Stimulated activated CD4-positive, alpha-beta T cell treated with anti-CD3 and anti-CD28 coated beads, Interleukin-15, amount 100 ng/mL, for 1 hour (primary cell): ENCODE data around the gene SELENOM.
"Not testable (repeated sequence)": the region's sequence is repeated elsewhere in the genome, so short reads cannot be mapped to it uniquely, and the experiment has no call there.

Source experiments
- DNase-seq, 2 donors: peaks; one replicate each; pipeline ENCODE4 v3.0.0-alpha.2; 2020; ENCODE audit warnings: low read depth in 1 of 2, low spot score in 1 of 2

The SELENOM gene

DNA sequence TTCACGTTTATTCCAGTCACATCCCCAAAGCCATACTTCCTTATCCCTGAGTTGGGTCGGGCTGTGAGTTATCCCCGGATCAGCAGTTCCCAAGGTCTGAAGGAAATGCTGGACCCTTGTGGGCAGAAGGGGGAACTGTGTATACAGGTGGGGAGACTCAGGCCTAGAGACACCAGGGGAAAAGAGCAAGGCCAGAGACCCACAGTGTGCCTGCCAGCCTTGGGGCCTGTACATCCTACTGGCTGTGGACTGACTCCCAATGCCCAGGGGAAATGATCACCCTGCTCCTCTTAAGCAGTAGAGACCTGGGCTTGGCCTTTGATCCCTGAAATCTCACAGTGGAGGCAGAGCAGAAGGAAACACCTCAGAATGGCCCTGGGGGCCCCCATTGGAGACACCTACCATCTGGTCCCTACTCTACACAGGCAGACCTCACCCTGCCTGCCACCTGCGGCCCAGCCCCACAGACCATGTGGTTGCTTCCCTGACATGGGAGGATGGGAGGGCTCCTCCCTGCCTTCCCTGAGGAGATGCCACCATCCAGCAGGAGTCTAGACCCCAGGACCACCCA, 1.3 kb downstream of the SELENOM start:
- no peak for DNase-seq

DNA sequence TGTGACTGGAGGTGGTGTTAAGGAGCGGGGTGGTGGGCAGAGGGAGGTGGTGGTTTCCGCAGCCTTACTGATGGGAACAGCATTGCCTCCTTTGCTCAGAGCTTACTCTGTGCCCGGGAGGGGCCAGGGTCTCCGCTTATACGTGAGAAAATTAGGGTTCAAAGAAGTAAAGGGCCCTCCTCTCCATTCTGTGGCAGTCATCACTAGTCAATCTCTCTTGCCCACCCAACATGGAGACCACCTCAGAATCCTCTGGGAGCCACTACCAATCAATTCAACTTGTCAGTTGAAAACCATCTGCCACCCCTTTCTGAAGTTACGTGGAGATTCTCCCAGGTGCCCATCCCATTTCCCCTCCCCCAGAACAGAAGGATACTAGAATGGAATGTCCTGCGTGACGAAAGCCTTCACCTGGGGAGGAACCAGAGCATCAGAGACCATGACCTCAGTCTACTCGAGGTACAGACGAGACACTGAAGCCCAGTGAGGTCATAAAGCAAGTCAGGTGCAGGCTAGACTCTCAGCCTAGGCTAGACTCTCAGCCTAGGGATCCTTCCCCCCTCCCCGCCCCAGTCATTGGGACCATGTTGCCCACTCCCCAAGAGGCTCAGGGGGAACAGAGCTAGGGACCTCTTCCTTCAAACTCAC, 2.0 kb downstream of the SELENOM start:
- no peak for DNase-seq

DNA sequence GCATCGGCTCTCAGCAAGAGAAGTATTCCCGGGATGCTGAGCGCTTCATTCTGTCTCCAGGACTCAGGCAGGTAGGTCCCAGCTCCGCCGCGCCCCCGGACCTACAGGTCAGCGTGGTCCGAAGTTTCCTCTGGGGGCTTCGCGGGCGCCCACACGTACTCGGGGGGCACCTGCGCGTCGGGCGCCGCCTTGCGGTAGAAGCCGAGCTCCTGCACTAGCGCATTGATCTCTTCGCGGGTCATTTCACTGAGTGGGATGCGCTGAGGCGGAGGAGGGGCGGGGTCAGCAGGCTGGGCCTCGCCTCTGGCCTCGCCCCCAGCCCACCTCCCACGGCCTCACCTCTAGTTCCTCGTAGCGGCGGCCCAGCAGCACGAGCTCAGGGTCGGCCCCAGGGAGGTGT, 2.5 kb downstream of the SELENOM start:
- DNase-seq: no peak

DNA sequence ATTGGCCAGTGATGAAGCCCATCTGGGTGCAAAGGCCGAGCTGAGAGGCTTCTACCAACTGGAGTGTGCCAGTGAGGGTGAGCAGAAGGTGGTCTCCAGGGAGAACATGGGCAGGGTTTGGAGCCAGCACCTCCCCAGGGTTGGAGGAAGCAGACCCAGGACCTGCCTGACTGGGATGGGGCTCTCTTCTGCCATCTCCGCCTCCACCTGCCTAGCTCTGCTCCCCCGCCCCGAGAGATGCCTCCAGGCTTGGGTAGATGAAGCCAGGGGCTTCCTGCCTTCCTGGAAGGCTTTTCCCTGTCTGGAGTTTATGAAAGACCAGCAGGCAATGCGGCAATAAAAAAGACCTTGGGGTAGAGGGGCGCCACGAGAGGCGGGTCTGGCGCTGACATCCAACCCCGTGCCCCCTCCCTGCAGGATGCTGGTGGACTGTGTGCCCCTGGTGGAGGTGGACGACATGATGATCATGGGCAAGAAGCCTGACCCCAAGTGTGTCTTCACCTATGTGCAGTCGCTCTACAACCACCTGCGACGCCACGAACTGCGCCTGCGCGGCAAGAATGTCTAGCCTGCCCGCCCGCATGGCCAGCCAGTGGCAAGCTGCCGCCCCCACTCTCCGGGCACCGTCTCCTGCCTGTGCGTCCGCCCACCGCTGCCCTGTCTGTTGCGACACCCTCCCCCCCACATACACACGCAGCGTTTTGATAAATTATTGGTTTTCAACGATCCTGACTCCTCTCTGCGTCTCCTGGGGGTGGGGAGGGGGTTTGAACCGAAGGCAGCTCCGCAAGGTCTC, 3.3 kb downstream of the SELENOM start:
- DNase-seq: no peak

DNA sequence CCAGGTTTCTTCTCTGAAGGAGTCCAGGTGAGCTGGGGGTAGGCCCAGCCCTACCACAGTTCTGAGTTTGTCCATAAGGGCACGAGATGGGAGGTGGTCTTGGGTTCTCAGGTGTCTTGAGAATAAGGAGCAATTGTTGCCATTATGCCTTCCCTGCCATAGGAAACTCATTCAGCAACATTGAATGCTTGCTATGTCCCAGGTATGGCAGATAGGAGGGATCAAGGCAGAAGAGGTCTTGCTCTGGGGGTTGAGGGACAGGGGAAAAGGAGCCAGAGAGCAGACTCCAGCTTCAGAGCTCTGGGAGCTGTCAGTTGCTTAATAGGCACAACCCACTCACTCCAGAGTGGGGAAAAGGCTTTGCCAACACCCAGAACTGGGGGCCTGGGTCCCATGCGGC, 4.3 kb downstream of the SELENOM start:
- DNase-seq: no peak

DNA sequence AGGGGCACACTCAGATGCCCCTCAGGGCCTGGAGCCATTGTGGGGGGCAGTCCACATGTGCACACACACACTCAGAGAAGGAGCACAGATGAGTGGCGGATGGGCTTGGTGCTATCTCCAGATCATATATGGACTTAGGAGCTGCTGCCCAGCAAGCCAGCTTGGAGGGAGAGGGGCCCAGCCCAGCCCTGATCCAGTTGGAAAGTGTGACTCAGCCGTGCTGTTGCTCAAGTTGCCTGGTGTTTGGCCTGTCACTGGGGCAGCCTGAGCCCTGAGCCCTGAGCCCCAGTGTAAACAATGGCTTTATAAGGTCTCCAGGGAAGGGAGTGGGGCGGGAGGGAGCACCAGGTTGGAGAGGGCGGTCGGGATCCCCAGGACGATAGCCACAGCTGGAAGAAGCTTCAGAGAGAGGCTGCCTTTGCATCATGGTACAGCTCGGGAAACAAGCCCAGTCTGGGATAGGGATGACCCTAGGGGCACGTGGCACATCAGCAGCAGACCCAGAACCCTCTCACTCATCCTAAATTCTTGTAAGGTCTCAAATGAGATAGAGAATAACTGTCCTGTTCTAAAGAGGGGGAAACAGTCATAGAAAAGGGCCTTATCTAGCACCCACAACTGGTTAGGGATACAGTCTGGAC, 4.8 kb downstream of the SELENOM start:
- DNase-seq: no peak

DNA sequence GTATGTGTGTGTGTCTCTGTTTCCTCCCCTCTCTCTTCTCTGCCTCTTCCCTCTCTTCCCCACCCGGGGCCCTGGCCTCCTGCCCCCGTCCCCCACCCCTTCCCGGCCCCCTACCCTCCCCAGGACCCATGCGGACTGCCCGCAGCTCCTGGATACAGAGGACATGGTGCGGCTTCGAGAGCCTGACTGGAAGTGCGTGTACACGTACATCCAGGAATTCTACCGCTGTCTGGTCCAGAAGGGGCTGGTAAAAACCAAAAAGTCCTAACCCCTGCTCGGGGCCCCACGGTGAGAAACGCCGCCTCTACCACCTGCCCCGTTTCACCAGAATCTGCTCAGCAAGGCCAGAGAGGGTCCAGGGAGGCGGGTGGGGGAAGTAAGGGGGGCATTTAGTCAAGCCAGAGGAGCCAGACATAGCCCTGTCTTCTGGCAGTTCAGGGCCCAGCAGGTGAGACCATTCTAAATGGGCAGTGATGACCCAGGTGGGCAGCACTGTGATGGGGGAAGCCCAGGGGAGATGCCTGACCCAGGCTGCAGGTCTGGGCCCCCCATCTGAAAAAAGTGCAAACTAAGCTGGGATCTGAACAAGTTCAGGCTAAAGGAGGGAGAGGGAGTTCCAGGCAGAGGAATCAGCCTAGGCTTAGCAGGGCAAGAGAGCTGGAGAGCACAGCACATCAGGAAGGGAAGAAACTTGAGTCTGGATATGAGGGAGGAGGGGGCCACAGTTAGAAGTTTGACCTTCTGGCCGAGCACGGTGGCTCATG, 6.4 kb downstream of the SELENOM start:
- no peak for DNase-seq

DNA sequence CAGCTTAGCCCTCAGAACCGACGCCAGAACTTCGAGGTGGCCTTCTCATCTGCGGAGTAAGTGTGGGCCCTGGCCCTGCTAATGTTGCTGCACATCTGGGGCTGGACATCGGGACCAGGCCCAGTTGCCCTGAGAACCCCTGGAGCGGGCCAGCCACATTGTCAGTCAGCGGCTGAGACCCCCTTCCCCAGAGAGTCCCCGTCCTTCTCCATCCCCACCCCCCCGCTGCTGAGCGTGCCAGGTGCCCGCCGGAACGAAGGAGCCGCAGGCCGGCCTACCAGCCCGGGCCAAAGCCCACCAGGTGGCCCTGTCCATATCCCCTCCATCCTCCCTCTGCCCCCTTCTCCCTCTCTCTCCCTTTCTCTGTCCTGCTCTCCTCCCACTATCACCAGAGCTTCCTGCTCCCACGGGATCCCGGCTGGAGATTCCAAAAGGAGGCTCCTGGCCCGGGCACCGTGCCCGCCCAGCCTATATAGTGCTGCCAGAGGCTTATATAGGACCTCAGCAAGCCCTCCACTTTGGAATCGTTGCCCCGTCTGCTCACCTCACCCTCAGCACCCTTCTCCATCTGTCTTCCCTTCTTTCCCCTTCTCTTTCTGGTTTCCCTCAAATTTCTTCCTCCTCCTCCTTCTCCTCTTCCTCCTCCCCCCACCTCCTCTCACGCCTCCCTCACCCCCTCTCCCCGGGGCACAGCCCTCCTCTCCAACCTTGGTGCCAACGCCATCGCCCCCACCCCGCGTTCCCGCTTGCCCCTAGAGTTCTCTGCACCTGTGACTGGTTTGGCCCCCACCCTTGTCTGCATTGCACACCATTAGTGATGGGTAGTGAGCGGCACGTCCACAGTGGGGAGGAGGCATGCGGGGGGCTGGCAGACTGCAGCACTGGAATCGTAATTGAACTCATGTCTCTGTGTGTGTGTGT, 7.3 kb downstream of the SELENOM start:
- DNase-seq: no peak

DNA sequence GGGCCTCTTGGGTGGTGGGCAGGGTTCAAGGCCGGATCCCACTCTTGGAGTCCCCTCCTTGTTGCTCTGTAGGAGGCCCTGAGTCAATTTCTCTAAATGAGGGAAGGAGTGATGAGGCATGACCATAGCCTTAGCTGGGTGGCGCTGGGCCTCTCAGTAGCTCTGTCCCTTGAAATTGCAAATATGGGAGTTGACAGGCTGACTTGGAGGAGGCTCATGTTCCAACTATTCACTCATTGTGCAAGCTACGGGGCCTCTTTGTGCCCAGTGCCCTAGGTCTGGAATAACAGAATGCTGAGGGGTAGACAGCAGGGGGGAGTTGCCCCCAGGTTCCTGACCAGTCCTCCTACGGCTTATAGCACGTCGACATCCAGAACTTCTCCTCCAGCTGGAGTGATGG, 8.0 kb downstream of the SELENOM start:
- no peak for DNase-seq

DNA sequence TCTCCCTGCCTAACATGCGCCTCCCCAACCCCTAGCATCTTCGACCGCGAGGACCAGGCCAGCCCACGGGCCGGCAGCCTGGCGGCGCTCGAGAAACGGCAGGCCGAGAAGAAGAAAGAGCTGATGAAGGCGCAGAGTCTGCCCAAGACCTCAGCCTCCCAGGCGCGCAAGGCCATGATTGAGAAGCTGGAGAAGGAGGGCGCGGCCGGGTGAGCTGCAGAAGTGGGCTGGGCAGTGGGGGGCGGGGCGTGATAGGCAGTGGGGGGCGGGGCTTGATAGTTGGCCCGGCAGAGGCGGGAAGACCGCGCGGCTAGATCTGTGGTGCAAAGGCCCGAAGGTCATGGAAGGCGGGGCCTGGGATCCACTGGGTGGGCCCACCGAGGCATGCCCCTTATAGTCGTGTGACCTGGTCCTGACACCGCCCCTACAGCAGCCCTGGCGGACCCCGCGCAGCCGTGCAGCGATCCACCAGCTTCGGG, 8.7 kb downstream of the SELENOM start:
- no peak for DNase-seq

DNA sequence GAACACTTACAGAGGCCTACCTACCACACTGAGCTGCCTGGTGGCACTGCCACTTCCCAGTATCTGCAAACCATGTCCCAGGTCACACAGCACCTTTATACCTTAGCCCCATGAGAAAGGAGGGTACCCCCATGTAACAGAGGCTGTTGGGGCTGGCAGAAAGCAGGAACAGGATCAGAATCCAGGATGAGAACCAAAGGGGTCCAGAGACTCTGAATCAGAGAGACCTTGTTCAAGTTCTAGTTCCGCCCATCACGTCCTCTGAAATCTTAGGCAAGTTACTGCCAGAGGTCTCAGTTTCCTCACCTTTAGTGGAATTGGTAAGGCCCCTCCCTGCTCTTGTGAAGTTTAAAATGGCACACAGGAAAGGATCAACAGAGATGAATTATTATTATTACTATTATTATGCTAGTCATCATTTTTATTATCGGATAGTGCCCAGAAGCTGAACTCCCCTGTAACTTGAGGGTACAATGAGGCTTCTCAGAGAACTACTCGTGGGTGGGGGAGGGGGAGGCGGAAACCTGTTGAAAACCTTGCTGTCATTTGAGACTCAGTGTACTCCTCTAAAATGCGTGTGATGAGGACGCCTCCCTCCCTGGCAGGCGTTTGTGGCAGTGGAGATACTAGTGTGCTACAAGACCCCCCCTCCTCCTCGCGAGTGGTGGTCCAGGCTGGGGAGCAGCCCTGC, 9.3 kb downstream of the SELENOM start:
- DNase-seq: no peak

DNA sequence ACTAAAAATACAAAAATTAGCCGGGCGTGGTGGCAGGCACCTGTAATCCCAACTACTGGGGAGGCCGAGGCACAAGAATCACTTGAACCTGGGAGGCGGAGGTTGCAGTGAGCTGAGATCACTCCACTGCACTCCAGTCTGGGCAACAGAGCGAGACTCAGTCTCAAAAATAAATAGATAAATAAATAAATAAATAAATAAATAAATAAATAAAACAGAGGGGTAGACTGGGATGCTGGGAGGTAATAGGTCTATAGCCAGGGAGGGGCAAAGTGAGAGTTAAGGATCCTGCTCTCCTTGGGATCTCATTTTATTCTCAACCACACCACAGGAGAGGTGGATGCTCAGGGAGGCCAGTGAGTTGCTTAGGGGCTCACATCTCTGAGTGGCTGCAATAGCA, 9.8 kb downstream of the SELENOM start:
- DNase-seq: not testable (repeated sequence)

DNA sequence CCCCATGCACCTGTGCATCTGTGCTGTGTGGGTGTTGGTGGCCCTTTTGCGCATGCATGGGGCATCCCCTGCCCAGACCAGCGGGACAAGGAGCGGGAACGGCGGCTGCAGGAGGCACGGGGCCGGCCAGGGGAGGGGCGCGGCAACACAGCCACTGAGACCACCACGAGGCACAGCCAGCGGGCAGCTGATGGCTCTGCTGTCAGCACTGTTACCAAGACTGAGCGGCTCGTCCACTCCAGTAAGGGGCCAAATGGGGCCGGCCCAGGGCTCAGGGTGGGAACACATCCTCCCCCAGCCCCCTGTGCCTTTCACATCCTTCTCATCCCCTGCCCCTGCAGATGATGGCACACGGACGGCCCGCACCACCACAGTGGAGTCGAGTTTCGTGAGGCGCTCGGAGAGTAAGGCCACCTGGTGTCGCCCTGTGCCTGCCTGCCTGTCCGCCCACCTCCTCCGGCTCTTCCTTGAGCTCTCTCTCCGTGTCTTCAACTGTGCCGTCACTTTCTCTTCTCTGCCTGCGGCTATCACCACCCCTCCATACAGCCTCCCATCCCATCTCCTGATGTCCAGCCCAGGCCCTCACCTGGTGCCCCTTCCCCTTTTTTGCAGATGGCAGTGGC, 10.6 kb downstream of the SELENOM start:
- no peak for DNase-seq

DNA sequence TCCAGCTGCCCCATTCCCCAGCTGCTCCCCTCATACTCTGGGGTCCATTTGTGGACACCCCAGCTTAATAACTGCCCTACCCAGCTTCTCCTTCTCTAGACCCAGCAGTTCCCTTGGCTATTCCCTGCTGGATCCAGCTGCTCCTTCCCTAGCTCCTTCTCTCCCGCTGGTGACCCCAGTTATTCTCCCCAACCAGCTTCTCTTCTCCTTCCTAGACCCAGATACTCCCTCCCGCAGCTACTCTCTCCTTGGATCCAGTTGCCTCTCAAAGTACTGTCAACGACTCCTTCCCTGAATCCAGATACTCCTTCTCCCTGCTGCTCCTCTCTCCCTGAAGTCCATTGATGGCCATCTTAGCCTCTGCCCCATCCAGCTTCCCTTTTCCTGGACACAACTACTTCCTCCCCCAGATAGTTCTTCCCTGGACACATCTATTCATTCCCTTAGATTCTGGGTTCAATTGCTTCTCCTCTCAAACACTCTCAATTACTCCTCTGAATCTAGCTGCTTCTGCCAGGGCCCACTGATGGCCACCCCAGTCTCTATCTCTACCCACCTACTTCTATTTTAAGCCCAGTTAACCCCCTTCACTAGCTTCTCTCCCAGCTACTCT, 11.6 kb downstream of the SELENOM start:
- DNase-seq: no peak

DNA sequence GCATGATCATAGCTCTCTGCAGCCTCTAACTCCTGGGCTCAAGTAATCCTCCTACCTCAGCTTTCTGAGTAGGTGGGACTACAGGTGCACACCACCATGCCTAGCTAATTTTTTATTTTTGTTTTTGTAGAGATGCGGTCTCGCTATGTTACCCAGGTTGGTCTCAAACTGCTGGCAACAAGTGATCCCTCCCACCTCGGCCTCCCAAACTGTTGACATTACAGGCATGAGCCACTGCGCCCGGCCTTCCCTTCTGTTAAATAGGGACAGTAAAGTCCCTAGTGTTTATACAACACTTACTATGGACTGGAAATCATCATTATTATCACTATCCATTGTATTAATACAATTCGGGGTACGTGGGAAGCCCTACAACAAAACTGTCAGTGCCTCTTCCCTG, 12.6 kb downstream of the SELENOM start:
- no peak for DNase-seq

DNA sequence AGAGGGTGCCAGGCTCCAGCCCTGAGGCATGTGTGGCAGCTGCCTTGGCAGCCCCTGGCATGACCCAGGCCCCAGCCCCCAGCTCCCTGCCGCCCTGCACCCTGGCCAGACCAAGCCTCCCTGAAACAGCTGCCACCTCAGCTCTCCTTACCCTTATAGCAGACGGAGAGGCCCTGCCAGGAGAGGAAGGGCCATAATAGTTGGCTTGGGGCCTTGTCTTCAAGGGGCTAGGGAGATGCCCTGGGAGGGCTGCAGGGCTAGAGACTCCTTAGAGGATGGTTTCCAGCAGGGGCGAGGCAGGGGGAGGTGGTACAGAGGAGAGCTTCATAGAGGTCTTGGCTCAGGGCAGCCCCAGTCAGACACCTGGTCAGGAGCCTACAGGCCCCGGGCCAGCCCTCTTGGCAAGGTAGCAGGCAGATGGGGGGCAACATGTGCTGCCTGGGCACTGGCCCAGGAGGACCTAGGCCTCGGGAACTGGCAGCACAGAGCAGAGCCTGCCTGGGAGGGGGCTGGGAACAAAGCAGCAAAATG, 13.3 kb downstream of the SELENOM start:
- no peak for DNase-seq

DNA sequence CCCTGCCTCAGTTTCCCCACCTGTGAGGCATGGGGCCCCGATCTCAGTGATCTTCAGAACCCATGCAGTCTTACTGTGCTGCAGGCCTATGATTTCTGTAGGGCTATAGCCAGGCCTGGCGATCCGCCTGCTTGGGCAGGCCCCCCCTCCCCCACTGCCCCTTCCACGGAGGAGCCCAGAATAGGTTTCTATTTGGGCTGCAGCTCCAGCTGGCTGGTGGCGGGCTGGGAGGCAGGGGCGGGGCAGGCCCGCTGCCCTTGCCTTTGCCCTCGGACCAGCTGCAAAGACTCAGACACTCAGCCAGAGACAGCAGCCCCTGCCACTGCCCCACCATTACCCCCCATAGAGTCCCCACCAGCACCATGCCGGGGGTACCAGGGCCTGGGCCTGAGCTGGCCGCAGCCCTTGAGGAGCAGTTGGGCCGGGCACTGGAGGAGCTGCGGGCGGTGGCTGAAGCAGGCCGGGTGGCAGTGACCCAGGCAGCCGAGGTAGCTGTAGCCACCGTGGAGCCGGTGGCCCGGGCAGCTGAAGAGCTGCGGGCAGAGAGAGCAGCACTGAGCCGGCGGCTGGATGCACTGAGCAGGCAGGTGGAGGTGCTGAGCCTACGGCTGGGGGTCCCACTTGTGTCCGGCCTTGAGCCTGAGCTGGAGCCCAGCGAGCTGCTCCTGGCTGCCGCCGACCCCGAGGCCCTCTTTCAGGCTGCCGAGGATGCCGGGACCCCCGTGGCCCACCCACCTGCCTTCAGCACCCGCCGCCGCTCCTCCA, 14.1 kb downstream of the SELENOM start:
- DNase-seq: no peak

DNA sequence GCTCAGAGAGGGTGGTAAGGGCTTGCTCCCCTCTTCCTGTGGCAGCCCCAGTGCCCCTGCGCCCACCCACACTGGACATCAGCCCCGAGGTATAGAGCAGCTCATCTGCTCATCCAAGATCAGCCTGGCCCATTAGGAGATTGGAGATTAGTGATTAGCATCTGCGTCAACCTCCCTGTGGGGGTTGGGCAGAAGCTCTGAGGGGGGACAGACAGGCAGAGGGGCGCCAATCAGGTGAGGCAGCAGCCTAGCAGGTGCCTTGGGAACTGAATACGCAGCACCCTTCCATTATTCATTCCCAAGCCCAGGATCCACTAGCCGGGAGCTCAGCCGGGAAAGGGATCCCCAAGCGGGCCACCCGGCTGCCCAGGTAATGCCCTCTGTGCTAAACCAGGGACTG, 15.2 kb downstream of the SELENOM start:
- DNase-seq: no peak
